ENCODE results near the gene HAO1.

DNA sequence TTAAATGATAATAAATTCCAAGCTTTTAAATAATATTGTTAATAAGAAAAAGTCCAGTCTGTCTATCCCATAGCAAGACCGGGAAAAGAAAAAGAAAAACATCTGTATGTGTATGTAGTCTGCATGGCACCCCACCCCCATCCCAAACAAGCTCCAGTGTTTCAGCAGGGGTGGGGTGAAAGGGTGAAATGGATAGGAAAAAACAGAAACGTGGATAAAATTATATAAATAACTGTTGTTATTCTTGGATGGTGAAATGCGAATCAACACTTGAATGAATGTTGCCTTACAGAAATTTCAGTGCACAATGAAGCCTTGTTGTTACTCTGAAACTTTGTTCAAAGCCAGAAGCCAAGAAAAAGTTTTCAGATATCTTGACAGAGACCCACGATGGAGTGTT is 31.4 kb downstream of the HAO1 start:
- TF ChIP-seq, protein P1, sequence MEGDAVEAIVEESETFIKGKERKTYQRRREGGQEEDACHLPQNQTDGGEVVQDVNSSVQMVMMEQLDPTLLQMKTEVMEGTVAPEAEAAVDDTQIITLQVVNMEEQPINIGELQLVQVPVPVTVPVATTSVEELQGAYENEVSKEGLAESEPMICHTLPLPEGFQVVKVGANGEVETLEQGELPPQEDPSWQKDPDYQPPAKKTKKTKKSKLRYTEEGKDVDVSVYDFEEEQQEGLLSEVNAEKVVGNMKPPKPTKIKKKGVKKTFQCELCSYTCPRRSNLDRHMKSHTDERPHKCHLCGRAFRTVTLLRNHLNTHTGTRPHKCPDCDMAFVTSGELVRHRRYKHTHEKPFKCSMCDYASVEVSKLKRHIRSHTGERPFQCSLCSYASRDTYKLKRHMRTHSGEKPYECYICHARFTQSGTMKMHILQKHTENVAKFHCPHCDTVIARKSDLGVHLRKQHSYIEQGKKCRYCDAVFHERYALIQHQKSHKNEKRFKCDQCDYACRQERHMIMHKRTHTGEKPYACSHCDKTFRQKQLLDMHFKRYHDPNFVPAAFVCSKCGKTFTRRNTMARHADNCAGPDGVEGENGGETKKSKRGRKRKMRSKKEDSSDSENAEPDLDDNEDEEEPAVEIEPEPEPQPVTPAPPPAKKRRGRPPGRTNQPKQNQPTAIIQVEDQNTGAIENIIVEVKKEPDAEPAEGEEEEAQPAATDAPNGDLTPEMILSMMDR (conservative IDR thresholded peaks at IDR 0.05), result no peak
- no peak for TF ChIP-seq EZH2 (IDR thresholded peaks at IDR 0.05; ENCODE audit: low read depth)

Data from PC-9 (cell line).